Fibroblast of lung (primary cell): ENCODE results near the gene CMTM7.

Experiments used
- EZH2 ChIP-seq: IDR thresholded peaks from 2 replicates; pipeline ENCODE4 v1.5.1; 2012; ENCODE audit warnings: low read length, control low read depth, mild to moderate bottlenecking; ENCODE audit errors: missing control alignments
- TF ChIP-seq, protein P1 (sequence below), 2 donors: IDR thresholded peaks in 1 of 2; conservative IDR thresholded peaks in 1 of 2; 1 replicate in 1 of 2; 2 replicates in 1 of 2; pipeline ENCODE4 v1.5.1; 2011 to 2012; ENCODE audit warnings: low read length in 2 of 2, control low read depth in 1 of 2, inconsistent platforms in 1 of 2, low read depth in 1 of 2, mild to moderate bottlenecking in 1 of 2

DNA sequence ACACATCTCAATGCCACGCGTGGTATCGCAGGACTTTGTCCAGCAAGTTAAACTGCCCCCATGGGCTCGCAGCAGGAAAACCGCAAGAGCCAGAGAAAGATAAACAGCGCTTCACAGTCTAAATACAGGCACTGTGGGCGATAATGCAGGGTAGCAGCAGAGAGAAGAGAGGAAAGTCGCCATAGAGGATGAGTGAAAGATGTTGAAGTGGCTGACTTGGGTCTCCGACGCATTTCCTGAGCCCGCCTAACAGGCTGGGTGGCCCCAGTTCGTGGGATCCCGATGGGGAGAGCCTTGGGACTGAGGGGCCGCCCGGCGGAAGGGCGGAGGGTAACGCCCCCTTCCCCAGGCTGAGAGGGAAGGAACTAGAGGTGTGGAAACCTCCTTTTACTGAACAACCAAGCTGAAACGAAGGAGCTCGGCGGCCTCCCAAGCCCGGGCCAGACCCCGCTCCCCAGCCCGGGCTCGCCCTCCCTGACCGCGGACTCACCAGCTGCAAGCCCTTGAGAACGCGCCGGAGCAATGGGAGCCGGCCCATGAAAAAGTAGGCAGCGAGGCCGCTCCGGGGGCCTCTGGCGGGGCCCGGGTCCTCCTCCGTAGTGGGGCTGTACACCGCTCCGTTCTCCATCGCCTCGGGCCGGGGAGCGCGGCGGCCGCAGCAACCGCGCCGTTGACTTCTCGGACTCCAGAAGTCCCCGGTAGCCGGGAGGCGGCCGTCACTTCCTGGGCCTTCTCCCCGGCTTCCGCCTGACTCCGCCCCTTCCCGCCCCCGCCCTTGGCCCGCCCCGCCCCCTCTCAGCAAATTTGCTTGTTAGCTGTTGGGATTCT lies 110.7 kb downstream of the CMTM7 start, which contains the start of gene CMTM6:
- TF ChIP-seq, protein P1, sequence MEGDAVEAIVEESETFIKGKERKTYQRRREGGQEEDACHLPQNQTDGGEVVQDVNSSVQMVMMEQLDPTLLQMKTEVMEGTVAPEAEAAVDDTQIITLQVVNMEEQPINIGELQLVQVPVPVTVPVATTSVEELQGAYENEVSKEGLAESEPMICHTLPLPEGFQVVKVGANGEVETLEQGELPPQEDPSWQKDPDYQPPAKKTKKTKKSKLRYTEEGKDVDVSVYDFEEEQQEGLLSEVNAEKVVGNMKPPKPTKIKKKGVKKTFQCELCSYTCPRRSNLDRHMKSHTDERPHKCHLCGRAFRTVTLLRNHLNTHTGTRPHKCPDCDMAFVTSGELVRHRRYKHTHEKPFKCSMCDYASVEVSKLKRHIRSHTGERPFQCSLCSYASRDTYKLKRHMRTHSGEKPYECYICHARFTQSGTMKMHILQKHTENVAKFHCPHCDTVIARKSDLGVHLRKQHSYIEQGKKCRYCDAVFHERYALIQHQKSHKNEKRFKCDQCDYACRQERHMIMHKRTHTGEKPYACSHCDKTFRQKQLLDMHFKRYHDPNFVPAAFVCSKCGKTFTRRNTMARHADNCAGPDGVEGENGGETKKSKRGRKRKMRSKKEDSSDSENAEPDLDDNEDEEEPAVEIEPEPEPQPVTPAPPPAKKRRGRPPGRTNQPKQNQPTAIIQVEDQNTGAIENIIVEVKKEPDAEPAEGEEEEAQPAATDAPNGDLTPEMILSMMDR (conservative IDR thresholded peaks at IDR 0.05 in 1 of 2, IDR thresholded peaks at IDR 0.05 in 1 of 2; ENCODE audit: low read depth in 1 of 2, low read length in 2 of 2): no peak
- TF ChIP-seq EZH2: no peak
